Thoracic aorta (tissue), 2 donors: ENCODE results near the gene NEURL3. TPM values are rescaled to one million over a fixed set of nuclear protein-coding genes. Genes with fewer than 3 reads are reported as not detected.

Source experiments
- ATAC-seq: fragments of 150-250 bp; one replicate; pipeline ENCODE4 v1.8.0; 2017; ENCODE audit warnings: low read depth; ENCODE audit not compliant: insufficient number of reproducible peaks, low FRiP score
- DNase-seq: peaks from one replicate; pipeline ENCODE4 v3.0.0-alpha.2; 2020; ENCODE audit warnings: low spot score
- H3K27ac ChIP-seq, 2 donors: fragments of 200-600 bp; sonication (generic); 1 replicate in 1 of 2; 2 replicates in 1 of 2; pipeline ENCODE4 v1.5.1; 2016; ENCODE audit warnings: mild to moderate bottlenecking in 2 of 2, moderate library complexity in 2 of 2
- H3K27me3 ChIP-seq: fragments of 200-600 bp; sonication (generic); replicated peaks from 2 replicates; pipeline ENCODE4 v1.6.0; 2016; ENCODE audit warnings: mild to moderate bottlenecking; ENCODE audit not compliant: insufficient read depth
- H3K36me3 ChIP-seq: fragments of 200-600 bp; sonication (generic); one replicate; pipeline ENCODE4 v1.5.1; 2016
- H3K4me1 ChIP-seq, 2 donors: fragments of 200-600 bp; sonication (generic); 1 replicate in 1 of 2; 2 replicates in 1 of 2; pipeline versions ENCODE4 v1.5.1 to v1.6.0; 2016; ENCODE audit warnings: low read depth in 2 of 2, mild to moderate bottlenecking in 1 of 2; ENCODE audit not compliant: control insufficient read depth in 1 of 2
- H3K4me3 ChIP-seq: fragments of 200-600 bp; sonication (generic); 2 replicates; pipeline ENCODE4 v1.5.1; 2016; ENCODE audit warnings: mild to moderate bottlenecking
- H3K9me3 ChIP-seq: fragments of 200-600 bp; sonication (generic); 2 replicates; pipeline ENCODE4 v1.5.1; 2016
- total RNA-seq, 2 donors: library from RNA; depleted of rRNA; stranded (reverse); fragments of >200 nt; gene quantifications; one replicate each; pipeline versions ENCODE4 v1.1.0 to v1.2.3, GENCODE V29; 2016
- TF ChIP-seq, protein P1 (sequence below): fragments of 200-600 bp; sonication (generic); IDR thresholded peaks from one replicate; pipeline ENCODE4 v1.5.1; 2019; ENCODE audit warnings: antibody characterized with exemption

The NEURL3 gene
- total RNA-seq, 2 donors from 2014 or later, result not detected

DNA sequence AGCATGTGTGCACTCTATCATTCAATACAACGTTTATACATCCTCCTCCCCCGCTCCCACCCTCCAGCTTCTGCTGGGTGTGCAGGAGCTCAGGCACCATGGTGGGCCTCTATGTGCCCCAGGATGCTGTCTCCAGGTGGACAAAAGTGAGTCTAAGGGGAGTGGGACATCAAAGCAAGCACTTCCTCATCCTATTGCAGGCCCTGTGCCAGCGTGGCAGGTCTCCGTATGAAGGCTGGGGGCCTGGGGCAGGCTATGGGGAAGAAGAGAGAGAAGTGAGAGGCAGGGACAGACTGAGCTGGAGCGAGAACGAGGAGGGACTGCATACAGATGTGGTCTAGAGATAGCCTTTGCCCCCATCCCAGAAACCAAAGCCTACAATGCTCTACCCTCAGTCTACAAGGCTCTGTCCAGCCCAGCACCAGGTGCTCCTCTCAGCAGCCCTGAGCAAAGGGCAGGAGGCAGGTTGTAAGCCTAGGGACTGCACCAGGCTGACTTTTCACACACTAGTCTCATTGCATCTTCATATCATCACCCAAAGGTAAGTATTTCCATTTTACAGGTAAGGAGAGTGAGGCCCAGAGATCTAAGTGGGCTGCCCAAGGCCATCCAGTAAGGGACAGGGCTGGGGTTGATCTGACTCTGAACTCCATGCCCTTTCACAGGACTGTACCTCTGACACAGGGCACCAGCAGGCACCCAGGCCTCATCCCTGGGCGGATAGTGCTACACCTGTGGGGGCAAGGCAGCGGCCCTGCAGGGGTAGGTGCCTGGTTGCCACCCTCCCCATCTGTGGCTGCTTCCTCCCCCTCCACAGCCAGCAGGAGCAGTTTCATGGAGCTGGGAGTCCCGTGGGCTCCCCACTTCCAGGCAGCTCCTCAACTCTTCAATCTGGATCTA lies 17.4 kb upstream of the NEURL3 start:
- TF ChIP-seq, protein P1, sequence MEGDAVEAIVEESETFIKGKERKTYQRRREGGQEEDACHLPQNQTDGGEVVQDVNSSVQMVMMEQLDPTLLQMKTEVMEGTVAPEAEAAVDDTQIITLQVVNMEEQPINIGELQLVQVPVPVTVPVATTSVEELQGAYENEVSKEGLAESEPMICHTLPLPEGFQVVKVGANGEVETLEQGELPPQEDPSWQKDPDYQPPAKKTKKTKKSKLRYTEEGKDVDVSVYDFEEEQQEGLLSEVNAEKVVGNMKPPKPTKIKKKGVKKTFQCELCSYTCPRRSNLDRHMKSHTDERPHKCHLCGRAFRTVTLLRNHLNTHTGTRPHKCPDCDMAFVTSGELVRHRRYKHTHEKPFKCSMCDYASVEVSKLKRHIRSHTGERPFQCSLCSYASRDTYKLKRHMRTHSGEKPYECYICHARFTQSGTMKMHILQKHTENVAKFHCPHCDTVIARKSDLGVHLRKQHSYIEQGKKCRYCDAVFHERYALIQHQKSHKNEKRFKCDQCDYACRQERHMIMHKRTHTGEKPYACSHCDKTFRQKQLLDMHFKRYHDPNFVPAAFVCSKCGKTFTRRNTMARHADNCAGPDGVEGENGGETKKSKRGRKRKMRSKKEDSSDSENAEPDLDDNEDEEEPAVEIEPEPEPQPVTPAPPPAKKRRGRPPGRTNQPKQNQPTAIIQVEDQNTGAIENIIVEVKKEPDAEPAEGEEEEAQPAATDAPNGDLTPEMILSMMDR, result no peak
- no peak overlapping the region for H3K27ac ChIP-seq
- H3K4me3 ChIP-seq, result no peak overlapping the region
- H3K36me3 ChIP-seq, result no peaks in the 10 kb centered on the region
- no peaks in the 10 kb centered on the region for H3K9me3 ChIP-seq
- no peaks in the 10 kb centered on the region for H3K27me3 ChIP-seq
- DNase-seq (no peak), ATAC-seq (no peak)
- H3K4me1 ChIP-seq, result peaks cover 0 to 9% of the 10 kb centered on the region in 2 donors

DNA sequence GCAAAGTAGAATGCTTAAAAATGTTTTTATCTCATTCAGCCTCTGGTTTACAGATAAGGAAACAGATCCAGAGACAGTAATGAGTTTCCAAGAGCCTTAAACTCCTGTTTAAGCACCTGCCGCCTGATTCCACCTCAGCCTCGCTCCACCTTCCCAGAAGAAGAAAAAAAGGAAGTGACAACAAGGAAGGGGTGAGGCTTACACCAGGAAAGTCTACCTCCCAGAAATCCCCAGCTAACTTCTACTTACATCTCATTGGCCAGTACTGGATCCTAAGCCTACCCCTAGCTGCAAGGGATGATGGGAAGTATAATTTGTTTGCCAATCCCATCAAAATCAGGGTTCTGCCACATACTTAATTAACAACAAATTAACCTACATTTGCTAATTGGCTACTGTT lies 16.1 kb upstream of the NEURL3 start:
- DNase-seq (no peak), ATAC-seq (no peak)
- Histone ChIP-seq H3K27me3 (no peaks in the 10 kb centered on the region), H3K27ac (no peak overlapping the region), H3K4me3 (no peak overlapping the region), H3K9me3 (no peaks in the 10 kb centered on the region), H3K36me3 (no peaks in the 10 kb centered on the region), H3K4me1 (no peaks in the 10 kb centered on the region)
- TF ChIP-seq, protein P1, result no peak

DNA sequence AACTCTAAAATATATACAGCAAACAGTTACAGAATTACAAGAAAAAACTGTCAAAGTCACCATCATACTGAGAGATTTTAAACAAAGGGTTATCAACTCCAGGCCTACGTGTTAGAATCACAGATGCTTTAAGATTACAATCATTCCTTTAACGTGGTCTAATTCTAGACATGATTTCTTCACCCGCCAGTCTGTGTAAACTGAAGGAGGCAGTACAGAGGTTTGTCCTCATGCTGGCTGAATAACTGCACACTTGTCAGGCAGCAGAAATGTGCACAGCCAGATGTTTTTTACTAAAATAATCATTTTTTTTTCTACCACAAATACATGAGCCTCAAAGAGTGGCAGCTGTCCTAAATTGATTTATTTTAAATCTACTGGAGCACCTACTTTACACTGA lies 15.5 kb upstream of the NEURL3 start:
- no peaks in the 10 kb centered on the region for H3K36me3 ChIP-seq
- DNase-seq (no peak), ATAC-seq (no peak)
- H3K27me3 ChIP-seq, result no peaks in the 10 kb centered on the region
- H3K4me1 ChIP-seq, result no peaks in the 10 kb centered on the region
- H3K9me3 ChIP-seq, result no peaks in the 10 kb centered on the region
- TF ChIP-seq, protein P1, result no peak
- no peak overlapping the region for H3K27ac ChIP-seq
- no peak overlapping the region for H3K4me3 ChIP-seq

DNA sequence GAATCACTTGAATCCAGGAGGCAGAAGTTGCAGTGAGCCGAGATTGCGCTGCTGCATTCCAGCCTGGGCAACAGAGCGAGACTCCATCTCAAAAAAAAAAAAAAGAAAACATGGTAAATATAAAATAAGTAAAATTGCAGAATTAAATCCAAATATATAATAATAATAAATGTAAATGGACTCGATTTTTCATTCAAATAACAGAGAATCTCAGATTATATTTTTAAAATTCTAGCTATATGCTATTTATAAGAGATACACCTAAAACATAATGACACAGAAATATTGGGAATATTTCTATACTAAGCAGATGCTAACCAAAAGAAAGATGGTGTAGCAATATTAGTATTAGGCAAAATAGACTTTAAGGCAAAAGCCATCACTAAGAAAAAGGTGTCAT lies 15.1 kb upstream of the NEURL3 start:
- DNase-seq, result no peak
- no peaks in the 10 kb centered on the region for H3K9me3 ChIP-seq
- no peak for ATAC-seq
- H3K4me1 ChIP-seq, result no peaks in the 10 kb centered on the region
- H3K36me3 ChIP-seq, result no peaks in the 10 kb centered on the region
- no peak overlapping the region for H3K4me3 ChIP-seq
- TF ChIP-seq, protein P1, result no peak
- H3K27ac ChIP-seq, result no peak overlapping the region
- H3K27me3 ChIP-seq, result no peaks in the 10 kb centered on the region

DNA sequence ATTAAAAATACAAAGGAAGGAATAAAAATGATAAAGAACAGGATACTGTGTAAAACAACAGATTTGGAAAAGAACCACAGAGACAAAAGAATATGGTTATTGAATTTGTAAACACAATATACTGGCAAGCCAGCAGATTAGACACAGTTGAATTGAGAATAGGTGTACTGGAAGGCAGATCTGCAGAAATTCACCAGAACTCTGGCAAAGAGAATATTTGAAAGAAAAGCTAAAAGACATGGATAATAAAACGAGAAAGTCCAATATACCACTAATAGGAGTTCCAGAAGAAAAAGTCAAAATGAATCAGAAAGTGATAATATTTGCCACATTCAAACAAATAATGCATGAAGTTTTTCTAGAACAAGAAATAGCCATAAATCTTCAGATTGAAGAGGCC lies 11.9 kb upstream of the NEURL3 start:
- Histone ChIP-seq H3K27ac (no peak overlapping the region), H3K27me3 (no peaks in the 10 kb centered on the region), H3K9me3 (no peaks in the 10 kb centered on the region), H3K4me1 (no peaks in the 10 kb centered on the region), H3K36me3 (no peaks in the 10 kb centered on the region), H3K4me3 (no peak overlapping the region)
- TF ChIP-seq, protein P1, result no peak
- ATAC-seq, result no peak
- DNase-seq, result no peak
